Raji (cell line): ENCODE results near the gene CUL3.

Experiments
- POLR2A ChIP-seq: IDR thresholded peaks from 2 replicates; pipeline ENCODE4 v1.6.1; 2011; ENCODE audit warnings: low read depth, low read length, control low read depth; ENCODE audit not compliant: insufficient read depth

CUL3 gene

DNA sequence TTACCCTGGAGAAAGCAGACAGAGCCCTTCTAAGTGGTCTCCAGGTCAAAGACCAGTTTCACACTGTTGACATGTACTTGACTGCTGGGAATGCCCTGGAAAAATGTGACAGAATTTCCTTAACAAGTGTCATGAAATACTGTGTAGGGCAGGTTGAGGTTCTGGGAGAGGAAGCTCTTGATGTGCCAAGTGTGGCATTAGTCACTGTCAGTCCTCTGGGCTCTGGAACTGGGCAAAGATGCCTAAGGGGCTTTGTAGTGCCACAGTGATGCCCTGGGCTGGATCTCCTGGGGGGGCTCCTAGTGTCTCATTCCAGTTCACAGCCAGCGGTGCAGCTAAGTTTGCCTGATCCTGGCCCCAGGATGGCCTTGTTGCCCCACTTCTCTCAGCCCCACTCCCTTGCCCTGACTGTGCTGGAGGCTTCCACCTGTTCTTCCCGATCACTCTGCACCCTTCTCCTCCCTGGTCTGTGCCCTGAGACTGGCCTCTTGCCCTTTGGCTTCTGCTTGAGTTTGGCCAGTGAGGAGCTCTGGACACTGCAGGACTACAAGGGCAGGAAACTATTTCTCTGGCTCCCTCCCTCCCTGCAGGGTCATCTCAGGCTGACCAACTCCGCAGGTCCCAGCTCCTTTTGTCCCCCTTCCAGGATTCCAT is 156.2 kb downstream of the CUL3 start:
- no peak for TF ChIP-seq POLR2A

DNA sequence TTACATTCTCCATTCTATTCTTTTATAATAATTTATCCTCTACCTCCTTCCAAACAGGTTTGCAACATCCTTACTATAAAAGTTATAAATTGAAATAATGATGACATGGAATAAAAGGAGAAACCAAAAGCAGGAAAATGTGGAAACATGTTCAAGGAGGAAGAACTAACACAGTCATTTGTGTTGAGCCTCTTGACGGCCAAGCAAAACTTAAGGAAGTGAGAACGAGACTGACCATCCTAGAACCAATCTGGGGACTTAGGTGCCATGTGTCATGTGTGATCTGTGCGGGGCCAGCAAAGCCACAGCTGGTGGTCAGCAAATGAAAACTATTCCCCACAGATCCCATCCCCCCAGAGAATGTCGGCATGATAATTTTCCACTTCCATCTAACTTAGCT is 157.7 kb downstream of the CUL3 start:
- no peak for TF ChIP-seq POLR2A

DNA sequence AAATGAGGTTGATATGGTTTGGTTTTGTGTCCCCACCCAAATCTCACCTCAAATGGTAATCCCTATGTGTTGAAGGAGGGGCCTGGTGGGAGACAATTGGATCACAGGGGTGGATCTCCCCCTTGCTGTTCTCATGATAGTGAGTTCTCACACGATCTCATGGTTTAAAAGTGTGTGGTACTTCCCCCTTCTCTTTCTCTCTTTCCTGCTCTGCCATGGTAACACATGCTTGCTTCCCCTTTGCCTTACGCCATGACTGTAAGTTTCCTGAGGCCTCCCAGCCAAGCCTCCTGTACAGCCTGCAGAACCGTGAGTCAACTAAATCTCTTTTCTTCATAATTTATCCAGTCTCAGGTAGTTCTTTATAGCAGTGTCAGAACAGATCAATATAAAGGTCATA is 158.5 kb downstream of the CUL3 start:
- no peak for TF ChIP-seq POLR2A

- no peak for TF ChIP-seq POLR2A
Observed at GRCh38 chr2:224421065-224421464, 164.1 kb downstream of the CUL3 start.
